Endothelial cell of umbilical vein (primary cell): Measurements from ENCODE around the gene CHST11. TPM values are rescaled to one million over a fixed set of nuclear protein-coding genes. Genes with fewer than 3 reads are reported as not detected.

Source experiments
- BruUV-seq: library from RNA; stranded (reverse); fragments of 400-500 nt; replicated peaks from 2 replicates; lab custom pipeline; 2021; lab: Mats Ljungman, UMichigan
- CTCF ChIA-PET: fragments of 300-600, 350-600 bp; sonication (Branson Sonifier 250); formaldehyde crosslinking; loops from one replicate; lab custom pipeline; 2021; ENCODE audit warnings: antibody characterized with exemption, inconsistent platforms; lab: Charles Lee
- POLR2A ChIA-PET: fragments of 300-600, 350-600 bp; sonication (Branson Sonifier 250); formaldehyde crosslinking; loops from one replicate; lab custom pipeline; 2021; ENCODE audit warnings: antibody characterized with exemption, inconsistent platforms; lab: Charles Lee
- DNase-seq: peaks from one replicate; pipeline ENCODE4 v3.0.0-alpha.2; 2011; ENCODE audit warnings: low read depth, low spot score
- FAIRE-seq: peaks from 2 replicates; lab custom pipeline; 2011; peaks lifted over from hg19 to GRCh38; lab: Jason Lieb, UNC
- H2AFZ ChIP-seq: 2 replicates; pipeline ENCODE4 v1.6.0; 2012; ENCODE audit warnings: low read depth, low read length, control low read depth, inconsistent platforms
- H3K27ac ChIP-seq: 2 replicates; pipeline ENCODE4 v1.5.1; 2011; ENCODE audit warnings: low read depth, mild to moderate bottlenecking, control low read depth, low read length, moderate library complexity; ENCODE audit not compliant: insufficient read depth
- H3K27me3 ChIP-seq, 2 experiments: 2 replicates each; pipeline versions ENCODE4 v1.6.0 to v1.6.1; 2011; ENCODE audit warnings: low read length in 2 of 2, mixed read lengths in 1 of 2; ENCODE audit not compliant: control insufficient read depth in 2 of 2, insufficient read depth in 2 of 2
- H3K36me3 ChIP-seq, 2 experiments: 2 replicates in 1 of 2; 3 replicates in 1 of 2; pipeline ENCODE4 v1.5.1; 2011; ENCODE audit warnings: low read length in 2 of 2, mild to moderate bottlenecking in 1 of 2, moderate library complexity in 1 of 2; ENCODE audit not compliant: control insufficient read depth in 2 of 2, insufficient read depth in 2 of 2; ENCODE audit errors: extremely low read depth in 1 of 2
- H3K4me1 ChIP-seq: 3 replicates; pipeline ENCODE4 v1.5.1; 2011; ENCODE audit warnings: mild to moderate bottlenecking, low read length; ENCODE audit not compliant: control insufficient read depth, insufficient read depth; ENCODE audit errors: extremely low read depth
- H3K4me2 ChIP-seq: 2 replicates; pipeline ENCODE4 v1.6.1; 2011; ENCODE audit warnings: low read length, control low read depth, mixed read lengths; ENCODE audit not compliant: insufficient read depth
- H3K4me3 ChIP-seq, 3 experiments: fragments of 200-600 bp in 1 of 3; sonication (generic), shearing (Covaris generic) in 1 of 3; replicated peaks in 1 of 3; 2 replicates each; pipeline ENCODE4 v1.5.1; 2011 to 2016; ENCODE audit warnings: control low read depth in 3 of 3, low read length in 3 of 3, mild to moderate bottlenecking in 2 of 3, inconsistent platforms in 1 of 3, low read depth in 1 of 3, moderate library complexity in 1 of 3; ENCODE audit not compliant: insufficient read depth in 1 of 3
- H3K79me2 ChIP-seq: 2 replicates; pipeline ENCODE4 v1.6.0; 2012; ENCODE audit warnings: low read length, inconsistent platforms; ENCODE audit not compliant: control insufficient read depth, insufficient read depth
- H3K9ac ChIP-seq: replicated peaks from 2 replicates; pipeline ENCODE3; 2011; ENCODE audit warnings: low read length, control low read depth; ENCODE audit not compliant: insufficient read depth; ENCODE audit errors: extremely low read depth
- H3K9me1 ChIP-seq: replicated peaks from 3 replicates; pipeline ENCODE4 v1.6.0; 2011; ENCODE audit warnings: mild to moderate bottlenecking, low read length; ENCODE audit not compliant: control insufficient read depth, insufficient read depth; ENCODE audit errors: extremely low read depth
- H3K9me3 ChIP-seq: replicated peaks from 2 replicates; pipeline ENCODE4 v1.5.1; 2012; ENCODE audit warnings: low read length, inconsistent platforms; ENCODE audit not compliant: control insufficient read depth, insufficient read depth
- H4K20me1 ChIP-seq: replicated peaks from 2 replicates; pipeline ENCODE3; 2011; ENCODE audit warnings: mild to moderate bottlenecking, low read length; ENCODE audit not compliant: control insufficient read depth, insufficient read depth; ENCODE audit errors: extremely low read depth
- CTCF ChIP-seq, 2 donors: IDR thresholded peaks; 1 replicate in 1 of 2; 2 replicates in 1 of 2; pipeline ENCODE4 v1.5.1; 2011; ENCODE audit warnings: low read length in 2 of 2, mild to moderate bottlenecking in 2 of 2, moderate library complexity in 2 of 2, control low read depth in 1 of 2, inconsistent platforms in 1 of 2, low read depth in 1 of 2; ENCODE audit not compliant: insufficient read depth in 1 of 2; ENCODE audit errors: extremely low read depth in 1 of 2
- EZH2 ChIP-seq: IDR thresholded peaks from 2 replicates; pipeline ENCODE4 v1.6.1; 2012; ENCODE audit warnings: borderline replicate concordance, low read depth, mild to moderate bottlenecking, moderate library complexity, low read length, inconsistent platforms; ENCODE audit not compliant: severe bottlenecking
- FOS ChIP-seq: IDR thresholded peaks from 2 replicates; pipeline ENCODE4 v1.6.1; 2011; ENCODE audit warnings: mild to moderate bottlenecking, low read length, moderate library complexity, borderline replicate concordance; ENCODE audit not compliant: insufficient read depth
- GATA2 ChIP-seq: IDR thresholded peaks from 2 replicates; pipeline ENCODE4 v1.7.0; 2011; ENCODE audit warnings: low read depth, mild to moderate bottlenecking, moderate library complexity, mixed read lengths, low read length; ENCODE audit not compliant: insufficient read length, insufficient read depth
- MAX ChIP-seq: IDR thresholded peaks from 2 replicates; pipeline ENCODE4 v1.6.1; 2011; ENCODE audit not compliant: insufficient read depth, insufficient read length
- MYC ChIP-seq: IDR thresholded peaks from one replicate; pipeline ENCODE4 v1.6.1; 2011; ENCODE audit warnings: mild to moderate bottlenecking, low read depth, low read length
- POLR2A ChIP-seq: IDR thresholded peaks from 2 replicates; pipeline ENCODE4 v1.6.1; 2012; ENCODE audit warnings: low read depth, mild to moderate bottlenecking, control low read depth, low read length
- POLR2AphosphoS5 ChIP-seq: IDR thresholded peaks from 2 replicates; pipeline ENCODE4 v1.6.1; 2012; ENCODE audit warnings: low read depth, mild to moderate bottlenecking, control low read depth, low read length, moderate library complexity; ENCODE audit not compliant: insufficient read depth
- dilution Hi-C: fragments of 300-500 bp; cut with MboI; formaldehyde crosslinking; loops from one replicate; pipeline ENCODE4 v1.15.0; 2019; ENCODE audit warnings: low sequenced_read_pairs; ENCODE audit not compliant: extremely low pct_ligation_motif_present
- intact Hi-C: fragments of 100-400 bp; cut with micrococcal nuclease; formaldehyde crosslinking; loops from one replicate; pipeline ENCODE4 v1.10.0; 2022
- polyA plus RNA-seq, 4 experiments: library from polyadenylated mRNA; depleted of rRNA in 3 of 4; stranded (reverse) in 3 of 4; unstranded in 1 of 4; fragments of >200 nt; gene quantifications; 2 replicates each; pipeline versions ENCODE4 v1.2.1 to v1.2.3, GENCODE V29; 2011 to 2012; ENCODE audit warnings: missing spikeins in 1 of 4
- total RNA-seq: library from RNA; stranded (reverse); gene quantifications from 2 replicates; pipeline ENCODE4 v1.2.3, GENCODE V29; 2021

CHST11 gene
- total and polyA plus RNA-seq, 2 donors (not counting 3 experiments of a cell fraction or from before 2014, with no cell fraction given) = 19.7 to 20.9 TPM

GRCh38 chr12:104767261-104767660 is 310.5 kb downstream of the CHST11 start:
- Histone ChIP-seq H3K36me3 (no peaks in the 10 kb centered on the region), H3K27me3 (peaks cover 2% of the 10 kb centered on the region in 2 experiments), H3K27ac (no peak overlapping the region), H3K9me3 (no peaks in the 10 kb centered on the region), H2AFZ (no peak overlapping the region), H3K9ac (no peak overlapping the region), H3K9me1 (no peaks in the 10 kb centered on the region), H4K20me1 (no peaks in the 10 kb centered on the region), H3K4me2 (no peak overlapping the region), H3K4me1 (no peaks in the 10 kb centered on the region), H3K79me2 (no peaks in the 10 kb centered on the region), H3K4me3 (no peak overlapping the region)
- dilution Hi-C loops = no loop called here
- POLR2A ChIA-PET = no interaction called here
- no peak for TF ChIP-seq FOS
- TF ChIP-seq MAX = no peak
- TF ChIP-seq GATA2 = no peak
- no peak for TF ChIP-seq POLR2A
- no peak for TF ChIP-seq CTCF (IDR thresholded peaks at IDR 0.05; ENCODE audit: extremely low read depth in 1 of 2, insufficient read depth in 1 of 2, low read depth in 1 of 2, low read length in 2 of 2)
- TF ChIP-seq MYC = no peak
- TF ChIP-seq POLR2AphosphoS5 = no peak
- TF ChIP-seq EZH2 = no peak
- FAIRE-seq (no peak), DNase-seq (no peak)
- CTCF ChIA-PET = interaction anchor here (1.2 kb wide), 1 partner anchor 23 kb away, joined by 3 read pairs; no protein-coding TSS in a partner anchor
- intact Hi-C loops = no loop called here
- no TSS peak for BruUV-seq
